Right lobe of liver (tissue), 6 donors: ENCODE data around the gene PGM5. TPM values are rescaled to one million over a fixed set of nuclear protein-coding genes. Genes with fewer than 3 reads are reported as not detected.

Experiments
- ATAC-seq, 4 donors: fragments of 200-7000 bp; cut with Tn5 transposase; one replicate each; pipeline ENCODE4 v1.9.1; 2020; ENCODE audit warnings: mild to moderate bottlenecking in 4 of 4, moderate library complexity in 4 of 4
- DNase-seq, 3 donors: peaks; one replicate each; pipeline ENCODE4 v3.0.0-alpha.2; 2020
- H3K27ac ChIP-seq, 3 donors: fragments of 200-600 bp; one replicate each; pipeline ENCODE4 v1.8.0; 2022
- H3K27me3 ChIP-seq, 2 donors: fragments of 200-600 bp; one replicate each; pipeline ENCODE4 v1.8.0; 2022
- H3K36me3 ChIP-seq, 4 donors: fragments of 200-600 bp; sonication (generic) in 1 of 4; one replicate each; pipeline versions ENCODE4 v1.5.1 to v1.8.0; 2017 to 2022; ENCODE audit warnings: control low read depth in 1 of 4
- H3K4me1 ChIP-seq, 4 donors: fragments of 200-600 bp; sonication (generic) in 1 of 4; one replicate each; pipeline versions ENCODE4 v1.5.1 to v1.8.0; 2017 to 2022; ENCODE audit warnings: control low read depth in 1 of 4
- H3K4me3 ChIP-seq, 3 donors: fragments of 200-600 bp; one replicate each; pipeline ENCODE4 v1.8.0; 2022
- H3K9me3 ChIP-seq, 4 donors: fragments of 200-600 bp; sonication (generic) in 1 of 4; one replicate each; pipeline versions ENCODE4 v1.5.1 to v1.8.0; 2017 to 2022; ENCODE audit warnings: control low read depth in 1 of 4
- CTCF ChIP-seq, 4 donors: fragments of 200-600 bp in 3 of 4; fragments of 450-650 bp in 1 of 4; IDR thresholded peaks; one replicate each; pipeline versions ENCODE4 v1.5.1 to v1.8.0; 2016 to 2022; ENCODE audit warnings: antibody characterized with exemption in 4 of 4, mild to moderate bottlenecking in 2 of 4
- POLR2A ChIP-seq: fragments of 450-650 bp; IDR thresholded peaks from one replicate; pipeline ENCODE4 v1.6.1; 2017; ENCODE audit warnings: antibody characterized with exemption, mild to moderate bottlenecking
- WGBS: methylation state at CpG from one replicate; pipeline ENCODE4 v1.1.6; 2018; ENCODE audit warnings: low coverage, low lambda C conversion rate; ENCODE audit not compliant: insufficient coverage; ENCODE audit errors: missing lambda C conversion rate; 5-methylcytosine and 5-hydroxymethylcytosine counted together
- intact Hi-C, 2 donors: fragments of 100-400 bp; cut with DNase I; formaldehyde crosslinking; loops; one replicate each; pipeline versions ENCODE4 v1.11.2 to v1.14.1; 2022
- total RNA-seq, 6 experiments: library from RNA; depleted of rRNA in 2 of 6; stranded (reverse); fragments of >200 nt in 2 of 6; fragmentation: NEBNext Ultra II Directional in 3 of 6; extraction: Animal tissue kit (Norgen Biotek cat#: 25700) in 3 of 6; gene quantifications; one replicate each; pipeline versions ENCODE4 v1.1.0 to v1.2.4, GENCODE V29; 2016 to 2023
- donor health status: DM: no; HTN: yes; CAD: no.
- donor health status: DM: no; HTN: no; CAD: no.
- donor health status: DM: no; HTN: no; CAD: no.
- donor health status: DM: no; HTN: yes; CAD: no.
- donor health status: DM: no; HTN: yes; CAD: no.

PGM5 gene
- total RNA-seq, 6 experiments from 2014 or later: 1.4 to 3.5 (median 2.9) TPM

DNA sequence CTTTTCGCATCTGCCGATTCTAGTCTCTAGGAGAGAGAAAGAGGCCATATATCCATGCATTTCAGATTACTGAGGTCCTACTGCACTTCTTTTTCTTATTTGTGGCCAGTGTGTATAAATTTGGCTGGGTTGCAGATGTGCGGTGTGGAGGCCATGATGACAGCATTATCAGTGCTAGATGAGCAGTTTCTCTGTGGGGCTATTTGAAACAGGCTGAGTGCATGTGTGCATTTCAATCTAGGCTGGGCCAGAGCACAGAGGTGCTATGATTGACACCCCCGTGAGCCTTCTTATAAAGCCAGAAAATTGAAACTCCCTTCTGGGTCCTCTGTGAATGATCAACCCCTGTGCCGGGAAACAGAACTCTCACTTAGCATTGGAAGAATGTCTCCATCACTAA, 114.2 kb downstream of the PGM5 start:
- DNase-seq (no peak), ATAC-seq (no peak)
- Histone ChIP-seq H3K4me1 (no peaks in the 10 kb centered on the region), H3K27ac (no peak overlapping the region), H3K9me3 (no peaks in the 10 kb centered on the region), H3K4me3 (no peak overlapping the region), H3K27me3 (no peaks in the 10 kb centered on the region), H3K36me3 (no peaks in the 10 kb centered on the region)
- intact Hi-C loops: no loop called here
- TF ChIP-seq POLR2A (no peak), CTCF (IDR thresholded peaks at IDR 0.05) (no peak)
- 74% methylated on average over 5 of the region's 5 CpGs for WGBS

DNA sequence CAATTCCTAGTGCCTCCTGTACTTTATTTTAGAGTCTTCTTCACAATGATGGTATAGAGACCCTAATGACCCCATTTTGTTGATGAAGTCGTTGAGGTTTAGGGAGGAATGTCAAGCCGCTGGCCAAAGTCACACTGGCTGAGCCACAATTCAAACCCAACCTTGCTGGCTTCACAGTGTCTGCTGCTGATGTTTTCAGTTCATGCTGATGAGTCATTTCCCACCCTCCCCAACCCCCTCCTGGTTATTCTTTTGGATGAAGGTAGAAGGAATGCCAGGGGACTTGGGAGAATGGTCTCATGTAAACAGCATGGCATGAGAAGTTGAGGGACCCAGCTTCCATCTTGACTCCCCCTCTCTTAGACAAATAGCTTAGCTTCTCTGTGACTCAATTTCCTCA, 115.7 kb downstream of the PGM5 start:
- TF ChIP-seq POLR2A (no peak), CTCF (IDR thresholded peaks at IDR 0.05) (no peak)
- Histone ChIP-seq H3K27me3 (no peaks in the 10 kb centered on the region), H3K4me1 (no peaks in the 10 kb centered on the region), H3K9me3 (no peaks in the 10 kb centered on the region), H3K27ac (no peak overlapping the region), H3K4me3 (no peak overlapping the region), H3K36me3 (no peaks in the 10 kb centered on the region)
- WGBS: 58% methylated on average over 2 of the region's 2 CpGs
- DNase-seq (no peak), ATAC-seq (no peak)
- intact Hi-C loops: no loop called here

GRCh38 chr9:68473790-68474189, 117.4 kb downstream of the PGM5 start:
- no peak for DNase-seq
- Histone ChIP-seq H3K36me3 (no peaks in the 10 kb centered on the region), H3K4me1 (no peaks in the 10 kb centered on the region), H3K9me3 (no peaks in the 10 kb centered on the region), H3K27me3 (no peaks in the 10 kb centered on the region), H3K4me3 (no peak overlapping the region), H3K27ac (no peak overlapping the region)
- 46% methylated on average over 3 of the region's 3 CpGs for WGBS
- no peak for ATAC-seq
- intact Hi-C loops: no loop called here
- TF ChIP-seq CTCF (IDR thresholded peaks at IDR 0.05) (no peak), POLR2A (no peak)

DNA sequence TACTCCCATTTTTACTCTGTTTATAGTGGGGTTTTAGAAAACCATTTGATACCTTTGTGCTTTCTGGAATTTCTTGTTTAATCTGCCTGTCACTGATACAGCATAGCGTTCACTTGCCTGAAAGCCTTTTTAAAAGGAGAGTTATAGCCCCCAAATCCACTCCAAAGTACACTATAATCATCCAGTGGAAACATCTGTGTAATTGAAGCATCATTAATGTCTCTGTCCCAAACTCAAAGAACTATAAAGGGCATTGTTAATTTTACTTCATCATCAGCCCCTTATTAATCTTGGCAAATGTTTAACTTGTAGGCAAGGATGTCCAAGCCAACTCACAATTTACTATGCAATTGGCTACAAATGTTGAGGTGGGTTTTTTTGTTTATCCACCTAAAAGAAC, 120.0 kb downstream of the PGM5 start:
- intact Hi-C loops: no loop called here
- Histone ChIP-seq H3K36me3 (no peaks in the 10 kb centered on the region), H3K4me3 (no peak overlapping the region), H3K4me1 (no peaks in the 10 kb centered on the region), H3K27me3 (no peaks in the 10 kb centered on the region), H3K9me3 (no peaks in the 10 kb centered on the region), H3K27ac (no peak overlapping the region)
- TF ChIP-seq CTCF (IDR thresholded peaks at IDR 0.05) (no peak), POLR2A (no peak)
- no peak for DNase-seq
- WGBS: 55% methylated on average over 1 of the region's 1 CpG
- no peak for ATAC-seq

GRCh38 chr9:68476847-68477246, 120.4 kb downstream of the PGM5 start:
- DNase-seq (no peak), ATAC-seq (no peak)
- 52% methylated on average over 2 of the region's 2 CpGs for WGBS
- H3K4me3 ChIP-seq: no peak overlapping the region
- TF ChIP-seq POLR2A (no peak), CTCF (IDR thresholded peaks at IDR 0.05) (no peak)
- H3K27ac ChIP-seq: no peak overlapping the region
- no peaks in the 10 kb centered on the region for H3K9me3 ChIP-seq
- no peaks in the 10 kb centered on the region for H3K27me3 ChIP-seq
- no peaks in the 10 kb centered on the region for H3K36me3 ChIP-seq
- H3K4me1 ChIP-seq: no peaks in the 10 kb centered on the region
- intact Hi-C loops: no loop called here
